MM.1S (cell line): ENCODE measurements around the gene TUBB8.

Source experiments
- DNase-seq: peaks from one replicate; pipeline ENCODE4 v3.0.0-alpha.2; 2015
- H2AFZ ChIP-seq: fragments of 300-600 bp; sonication (generic); 2 replicates; pipeline ENCODE4 v1.6.0; 2016; ENCODE audit warnings: antibody characterized with exemption, low read length
- H3F3A ChIP-seq: fragments of 300-600 bp; sonication (generic); 2 replicates; pipeline ENCODE4 v1.6.1; 2016; ENCODE audit warnings: mild to moderate bottlenecking, antibody characterized with exemption, low read length, moderate library complexity, mixed read lengths; ENCODE audit not compliant: insufficient read depth
- H3K27ac ChIP-seq: fragments of 300-600 bp; sonication (generic); 2 replicates; pipeline ENCODE4 v1.5.1; 2016; ENCODE audit warnings: mild to moderate bottlenecking, low read length
- H3K27me3 ChIP-seq: fragments of 300-600 bp; sonication (generic); replicated peaks from 2 replicates; pipeline ENCODE4 v1.6.0; 2016; ENCODE audit warnings: low read length; ENCODE audit not compliant: insufficient read depth
- H3K36me3 ChIP-seq: fragments of 300-600 bp; sonication (generic); replicated peaks from 2 replicates; pipeline ENCODE4 v1.6.1; 2016; ENCODE audit warnings: mild to moderate bottlenecking, low read length, mixed read lengths; ENCODE audit not compliant: insufficient read depth
- H3K4me1 ChIP-seq: fragments of 300-600 bp; sonication (generic); 2 replicates; pipeline ENCODE4 v1.6.1; 2016; ENCODE audit warnings: low read length, mixed read lengths
- H3K4me2 ChIP-seq: fragments of 300-600 bp; sonication (generic); 2 replicates; pipeline ENCODE4 v1.6.0; 2016; ENCODE audit warnings: low read depth, low read length
- H3K4me3 ChIP-seq: fragments of 300-600 bp; sonication (generic); 2 replicates; pipeline ENCODE4 v1.5.1; 2016; ENCODE audit warnings: low read length, mixed read lengths
- H3K79me2 ChIP-seq: fragments of 300-600 bp; sonication (generic); 2 replicates; pipeline ENCODE4 v1.6.1; 2016; ENCODE audit warnings: mixed run types, low read length, mixed read lengths
- H3K9ac ChIP-seq: fragments of 300-600 bp; sonication (generic); 2 replicates; pipeline ENCODE4 v1.6.1; 2016; ENCODE audit warnings: low read length, mixed read lengths
- H3K9me2 ChIP-seq: fragments of 300-600 bp; sonication (generic); replicated peaks from 2 replicates; pipeline ENCODE4 v1.6.1; 2016; ENCODE audit warnings: mild to moderate bottlenecking, low read length, mixed read lengths; ENCODE audit not compliant: insufficient read depth
- H3K9me3 ChIP-seq: fragments of 300-600 bp; sonication (generic); replicated peaks from 2 replicates; pipeline ENCODE4 v1.6.1; 2016; ENCODE audit warnings: mild to moderate bottlenecking, low read length, mixed read lengths; ENCODE audit not compliant: insufficient read depth
- H4K20me1 ChIP-seq: fragments of 300-600 bp; sonication (generic); 2 replicates; pipeline ENCODE4 v1.6.1; 2016; ENCODE audit warnings: mild to moderate bottlenecking, low read length, moderate library complexity, mixed read lengths; ENCODE audit not compliant: insufficient read depth
- EZH2 ChIP-seq: fragments of 300-600 bp; sonication (generic); optimal IDR thresholded peaks from 2 replicates; pipeline ENCODE3; 2017; ENCODE audit warnings: low read depth, mild to moderate bottlenecking, antibody characterized with exemption, low read length, mixed read lengths
- EZH2phosphoT487 ChIP-seq: fragments of 300-600 bp; sonication (generic); IDR thresholded peaks from 2 replicates; pipeline ENCODE4 v1.6.1; 2018; ENCODE audit warnings: antibody characterized with exemption, low read length
- TF ChIP-seq, protein P1 (sequence below): fragments of 300-600 bp; sonication (generic); IDR thresholded peaks from 2 replicates; pipeline ENCODE4 v1.5.1; 2016; ENCODE audit warnings: antibody characterized with exemption, low read length, mixed read lengths

Gene TUBB8

DNA sequence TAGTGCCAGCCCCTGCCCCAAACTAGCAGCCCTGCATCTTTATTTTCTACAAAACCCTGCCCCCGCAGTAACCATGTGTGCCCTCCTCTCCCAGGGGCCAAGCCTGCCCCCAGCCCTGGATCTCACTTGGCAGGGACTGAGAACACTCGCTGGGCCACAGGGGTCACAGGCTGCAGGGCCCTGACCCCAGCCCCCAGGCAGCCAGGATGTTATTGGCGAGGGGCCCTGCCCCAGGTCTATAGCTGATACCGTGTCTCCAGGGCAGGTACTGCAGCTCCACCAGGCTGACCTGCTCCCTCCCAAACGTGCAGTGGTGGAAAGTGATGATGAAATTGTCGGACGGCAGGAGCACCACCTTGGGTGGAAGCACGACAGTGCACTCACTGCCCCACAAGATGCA lies 35.9 kb upstream of the TUBB8 start:
- no peaks in the 10 kb centered on the region for H3K9me2 ChIP-seq
- H3K4me2 ChIP-seq: no peak overlapping the region
- no peak overlapping the region for H3K4me3 ChIP-seq
- no peaks in the 10 kb centered on the region for H3K27me3 ChIP-seq
- DNase-seq: no peak
- H3K9me3 ChIP-seq: no peaks in the 10 kb centered on the region
- no peaks in the 10 kb centered on the region for H3K36me3 ChIP-seq
- H3K4me1 ChIP-seq: no peaks in the 10 kb centered on the region
- H3K9ac ChIP-seq: no peak overlapping the region
- no peaks in the 10 kb centered on the region for H3K79me2 ChIP-seq
- TF ChIP-seq EZH2: no peak
- no peak for TF ChIP-seq EZH2phosphoT487
- TF ChIP-seq, protein P1, sequence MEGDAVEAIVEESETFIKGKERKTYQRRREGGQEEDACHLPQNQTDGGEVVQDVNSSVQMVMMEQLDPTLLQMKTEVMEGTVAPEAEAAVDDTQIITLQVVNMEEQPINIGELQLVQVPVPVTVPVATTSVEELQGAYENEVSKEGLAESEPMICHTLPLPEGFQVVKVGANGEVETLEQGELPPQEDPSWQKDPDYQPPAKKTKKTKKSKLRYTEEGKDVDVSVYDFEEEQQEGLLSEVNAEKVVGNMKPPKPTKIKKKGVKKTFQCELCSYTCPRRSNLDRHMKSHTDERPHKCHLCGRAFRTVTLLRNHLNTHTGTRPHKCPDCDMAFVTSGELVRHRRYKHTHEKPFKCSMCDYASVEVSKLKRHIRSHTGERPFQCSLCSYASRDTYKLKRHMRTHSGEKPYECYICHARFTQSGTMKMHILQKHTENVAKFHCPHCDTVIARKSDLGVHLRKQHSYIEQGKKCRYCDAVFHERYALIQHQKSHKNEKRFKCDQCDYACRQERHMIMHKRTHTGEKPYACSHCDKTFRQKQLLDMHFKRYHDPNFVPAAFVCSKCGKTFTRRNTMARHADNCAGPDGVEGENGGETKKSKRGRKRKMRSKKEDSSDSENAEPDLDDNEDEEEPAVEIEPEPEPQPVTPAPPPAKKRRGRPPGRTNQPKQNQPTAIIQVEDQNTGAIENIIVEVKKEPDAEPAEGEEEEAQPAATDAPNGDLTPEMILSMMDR: no peak
- H2AFZ ChIP-seq: no peak overlapping the region
- no peaks in the 10 kb centered on the region for H3F3A ChIP-seq
- no peak overlapping the region for H3K27ac ChIP-seq
- no peaks in the 10 kb centered on the region for H4K20me1 ChIP-seq

DNA sequence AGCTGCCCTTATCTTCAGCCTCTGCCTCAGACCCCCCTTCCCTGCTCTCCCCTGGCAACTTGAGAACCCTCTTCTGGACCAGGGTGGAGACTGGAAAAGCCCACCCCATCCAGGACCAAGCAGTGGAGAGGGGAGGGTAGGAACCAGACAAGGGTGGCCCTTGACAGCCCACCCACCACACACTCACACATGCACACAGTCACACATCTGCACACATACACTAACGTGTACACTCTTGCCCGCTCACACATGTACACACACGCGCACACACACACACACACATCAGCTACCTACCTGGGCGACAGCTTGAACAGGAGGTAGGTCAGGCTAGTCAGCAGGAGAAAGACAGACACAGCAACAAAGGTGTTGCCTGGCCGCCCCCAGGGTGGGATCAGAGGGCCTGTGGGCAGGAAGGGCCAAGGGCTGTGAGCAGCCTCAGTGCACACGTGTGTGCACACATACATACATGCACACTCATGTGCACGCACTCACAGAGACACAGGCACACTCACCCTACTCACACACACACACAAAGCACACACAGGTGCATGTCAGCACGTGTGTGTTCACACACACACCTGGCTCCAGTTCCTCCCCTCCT lies 34.9 kb upstream of the TUBB8 start:
- H3K4me3 ChIP-seq: no peak overlapping the region
- H3K4me1 ChIP-seq: no peaks in the 10 kb centered on the region
- H3K9me2 ChIP-seq: no peaks in the 10 kb centered on the region
- no peak overlapping the region for H3K9ac ChIP-seq
- H3K27ac ChIP-seq: no peak overlapping the region
- no peak overlapping the region for H3K4me2 ChIP-seq
- no peak for DNase-seq
- TF ChIP-seq EZH2phosphoT487 (no peak), EZH2 (no peak)
- TF ChIP-seq, protein P1: no peak
- no peak overlapping the region for H2AFZ ChIP-seq
- no peaks in the 10 kb centered on the region for H3K79me2 ChIP-seq
- no peaks in the 10 kb centered on the region for H3K9me3 ChIP-seq
- H3K27me3 ChIP-seq: 0 out of 2 replicates have a peak, but pooled peaks cover 3% of the 10 kb centered on the region
- no peaks in the 10 kb centered on the region for H4K20me1 ChIP-seq
- H3K36me3 ChIP-seq: no peaks in the 10 kb centered on the region
- H3F3A ChIP-seq: no peaks in the 10 kb centered on the region

DNA sequence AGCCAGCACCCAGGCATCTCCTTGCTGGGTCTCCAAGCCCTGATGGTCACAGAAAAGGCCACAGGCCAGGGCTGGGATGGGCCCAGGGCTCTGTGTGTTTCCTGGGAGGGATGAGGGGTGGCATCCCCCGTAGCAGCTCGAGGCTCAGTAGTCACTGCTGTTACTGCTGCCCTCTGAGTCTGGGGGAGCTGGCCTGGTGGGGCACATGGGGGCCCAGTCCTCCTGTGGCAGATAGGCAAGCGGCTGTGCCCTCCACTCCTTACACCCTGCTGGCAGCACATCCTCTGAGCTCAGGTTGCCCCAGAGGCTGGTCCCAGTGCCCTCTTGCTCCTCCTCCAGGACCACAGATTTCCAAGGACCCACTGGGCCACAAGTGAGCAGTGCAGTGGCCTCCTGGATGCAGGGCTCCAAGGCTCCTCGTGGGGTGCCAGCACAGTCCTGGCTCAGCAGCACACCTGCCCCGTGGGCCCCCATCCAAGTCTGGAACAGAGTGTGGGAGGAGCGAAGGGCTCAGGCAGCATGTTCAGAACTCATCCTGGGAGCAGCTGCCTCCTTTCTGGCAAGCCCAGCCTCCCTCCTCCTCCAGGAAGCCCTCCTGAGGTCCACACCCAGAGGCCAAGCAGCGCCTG lies 31.5 kb upstream of the TUBB8 start:
- no peak for DNase-seq
- H3K4me1 ChIP-seq: no peaks in the 10 kb centered on the region

More for the DNA sequence above, 31.5 kb upstream of the TUBB8 start:
- Histone ChIP-seq H3K27me3 (0 out of 2 replicates have a peak, but pooled peaks cover 3% of the 10 kb centered on the region), H3K36me3 (no peaks in the 10 kb centered on the region), H3K79me2 (no peaks in the 10 kb centered on the region), H3K9me2 (no peaks in the 10 kb centered on the region), H3K27ac (no peak overlapping the region), H3K9ac (no peak overlapping the region), H3K9me3 (no peaks in the 10 kb centered on the region), H3K4me2 (no peak overlapping the region), H2AFZ (no peak overlapping the region), H3F3A (no peaks in the 10 kb centered on the region), H3K4me3 (no peak overlapping the region), H4K20me1 (no peaks in the 10 kb centered on the region)
- no peak for TF ChIP-seq EZH2phosphoT487
- TF ChIP-seq, protein P1: no peak
